LNCAP (cell line): ENCODE data around the gene TENM3.

Experiments
- TF ChIP-seq, protein P1 (sequence below): fragments of 450-650 bp; IDR thresholded peaks from 2 replicates; pipeline ENCODE4 v1.5.1; 2017; ENCODE audit warnings: mild to moderate bottlenecking

TENM3 gene

DNA sequence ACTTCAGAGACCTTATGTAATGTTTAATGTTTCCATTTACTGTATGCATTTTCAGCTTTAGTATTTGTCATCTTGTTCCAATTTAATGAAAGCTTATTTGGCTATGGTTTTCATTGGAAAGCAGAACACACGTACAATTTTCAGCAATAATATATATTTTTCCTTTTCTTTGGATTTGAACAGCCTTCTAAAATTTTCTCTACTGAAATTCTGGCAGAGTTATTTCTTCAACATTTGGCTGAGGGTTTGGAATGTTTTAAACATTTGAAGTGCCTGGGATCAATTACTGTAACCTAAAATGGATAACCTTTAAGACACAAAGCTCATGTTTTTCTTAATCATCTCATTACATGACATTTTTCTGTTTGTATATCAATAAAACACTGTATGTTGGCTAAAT lies 156.9 kb downstream of the TENM3 start:
- TF ChIP-seq, protein P1, sequence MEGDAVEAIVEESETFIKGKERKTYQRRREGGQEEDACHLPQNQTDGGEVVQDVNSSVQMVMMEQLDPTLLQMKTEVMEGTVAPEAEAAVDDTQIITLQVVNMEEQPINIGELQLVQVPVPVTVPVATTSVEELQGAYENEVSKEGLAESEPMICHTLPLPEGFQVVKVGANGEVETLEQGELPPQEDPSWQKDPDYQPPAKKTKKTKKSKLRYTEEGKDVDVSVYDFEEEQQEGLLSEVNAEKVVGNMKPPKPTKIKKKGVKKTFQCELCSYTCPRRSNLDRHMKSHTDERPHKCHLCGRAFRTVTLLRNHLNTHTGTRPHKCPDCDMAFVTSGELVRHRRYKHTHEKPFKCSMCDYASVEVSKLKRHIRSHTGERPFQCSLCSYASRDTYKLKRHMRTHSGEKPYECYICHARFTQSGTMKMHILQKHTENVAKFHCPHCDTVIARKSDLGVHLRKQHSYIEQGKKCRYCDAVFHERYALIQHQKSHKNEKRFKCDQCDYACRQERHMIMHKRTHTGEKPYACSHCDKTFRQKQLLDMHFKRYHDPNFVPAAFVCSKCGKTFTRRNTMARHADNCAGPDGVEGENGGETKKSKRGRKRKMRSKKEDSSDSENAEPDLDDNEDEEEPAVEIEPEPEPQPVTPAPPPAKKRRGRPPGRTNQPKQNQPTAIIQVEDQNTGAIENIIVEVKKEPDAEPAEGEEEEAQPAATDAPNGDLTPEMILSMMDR: no peak

DNA sequence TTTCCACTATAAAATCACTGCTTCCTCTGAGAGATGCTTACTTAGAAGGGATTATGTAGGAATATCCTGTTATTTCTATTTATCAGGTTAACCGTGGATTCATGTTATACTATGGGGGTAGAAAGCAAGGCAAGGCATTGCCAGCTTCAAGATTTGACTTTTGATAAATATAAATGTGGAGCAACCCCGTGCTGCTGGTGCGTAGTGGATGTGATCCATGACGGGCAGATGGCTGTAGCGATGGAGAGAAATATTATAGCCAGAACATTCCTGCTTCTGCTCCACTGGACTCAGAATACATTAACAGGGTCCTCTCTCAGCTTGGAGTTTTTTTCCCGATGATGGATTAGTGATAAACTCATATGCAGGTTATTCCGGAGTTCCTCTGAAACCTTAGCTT lies 157.6 kb downstream of the TENM3 start:
- TF ChIP-seq, protein P1: no peak

DNA sequence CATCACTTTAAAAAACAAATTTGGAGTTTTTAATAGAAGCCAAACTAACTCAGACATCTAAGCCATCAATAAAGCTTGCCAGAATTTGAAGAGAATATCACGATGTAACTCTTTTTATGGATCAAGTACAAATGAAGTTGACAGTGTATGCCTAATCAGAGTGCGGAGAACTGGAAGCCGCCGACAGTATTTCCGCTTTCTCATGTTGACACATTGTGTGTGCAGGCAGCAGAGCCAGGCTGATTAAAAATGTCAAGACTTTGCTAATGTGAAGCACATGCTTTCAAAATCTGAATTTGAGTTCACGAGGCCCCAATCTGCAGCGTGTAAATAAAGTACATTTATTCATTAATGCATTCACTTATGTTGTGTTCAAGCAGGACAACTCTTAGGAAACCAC lies 161.2 kb downstream of the TENM3 start:
- TF ChIP-seq, protein P1: no peak

DNA sequence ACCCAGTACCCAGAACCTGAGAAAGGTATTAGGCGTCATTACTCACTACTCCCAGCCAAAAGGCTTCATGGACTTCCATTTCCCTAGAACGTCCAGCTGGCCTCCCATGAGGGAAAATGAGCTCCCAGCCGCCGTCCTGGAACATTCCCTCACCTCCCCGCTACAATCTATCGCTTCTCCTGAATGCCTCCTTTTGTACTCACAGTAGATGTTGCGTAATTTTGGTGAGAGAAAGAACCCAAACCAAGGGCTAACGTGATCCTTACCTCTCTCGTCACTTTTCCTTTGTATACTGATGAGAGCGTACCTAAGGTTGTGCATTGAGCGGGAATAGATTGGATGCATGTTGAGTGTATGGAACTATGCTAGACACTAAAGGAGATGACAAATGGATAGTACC lies 161.9 kb downstream of the TENM3 start:
- TF ChIP-seq, protein P1: no peak

DNA sequence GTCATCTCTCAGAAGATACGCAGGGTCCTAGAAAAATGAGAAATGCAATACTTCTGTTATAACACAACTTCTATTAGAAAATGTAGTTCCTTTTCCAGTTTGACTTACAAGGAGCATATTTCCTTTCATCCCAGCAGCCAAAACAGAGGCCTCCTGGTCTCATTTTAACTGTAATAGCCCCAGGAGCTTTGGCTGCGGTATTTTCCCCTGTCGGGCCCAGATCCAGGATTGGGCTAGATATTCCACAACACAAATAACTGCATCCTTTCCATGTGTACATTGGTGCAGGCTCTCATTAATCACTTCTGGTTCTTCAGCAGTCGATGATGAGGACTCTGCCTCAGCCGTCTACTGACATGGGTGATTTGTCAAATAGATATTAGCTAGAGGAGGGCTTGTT lies 166.1 kb downstream of the TENM3 start:
- TF ChIP-seq, protein P1: no peak

DNA sequence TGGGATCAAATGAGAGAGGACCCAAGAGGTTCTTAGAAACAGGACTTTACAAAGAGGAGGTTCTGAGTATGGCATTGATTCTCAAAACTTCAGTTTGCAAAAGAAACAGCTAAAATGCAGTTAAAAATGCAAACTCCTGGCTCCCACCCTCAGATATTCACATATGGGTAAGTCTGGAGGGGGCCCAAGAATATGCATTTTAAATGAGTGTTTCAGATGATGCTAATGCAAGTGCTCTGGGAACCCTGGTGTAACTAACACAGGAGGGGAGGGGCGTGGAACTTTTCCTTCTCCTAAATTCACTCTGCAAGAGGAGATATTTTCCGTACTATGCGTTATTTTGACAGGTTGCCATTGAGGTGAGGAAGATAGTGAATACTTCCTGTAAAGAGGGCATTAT lies 168.2 kb downstream of the TENM3 start:
- TF ChIP-seq, protein P1: no peak

DNA sequence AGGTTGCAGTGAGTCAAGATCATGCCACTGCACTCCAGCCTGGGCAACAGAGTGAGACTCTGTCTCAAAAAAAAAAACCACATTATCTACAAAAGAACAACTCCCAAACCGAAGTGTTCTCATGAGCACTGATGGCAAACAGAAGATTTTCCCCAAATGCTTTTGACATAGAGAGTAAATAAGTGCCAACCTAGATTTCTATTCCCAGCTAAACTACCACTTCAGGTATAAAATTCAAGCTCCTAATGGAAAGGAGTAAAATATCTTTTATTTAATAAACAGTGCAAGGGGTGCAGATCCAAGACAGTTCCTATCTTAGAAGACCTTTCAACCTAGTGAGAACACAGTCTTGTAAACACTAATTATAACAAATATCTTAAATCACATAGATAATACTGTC lies 170.3 kb downstream of the TENM3 start:
- TF ChIP-seq, protein P1: no peak

DNA sequence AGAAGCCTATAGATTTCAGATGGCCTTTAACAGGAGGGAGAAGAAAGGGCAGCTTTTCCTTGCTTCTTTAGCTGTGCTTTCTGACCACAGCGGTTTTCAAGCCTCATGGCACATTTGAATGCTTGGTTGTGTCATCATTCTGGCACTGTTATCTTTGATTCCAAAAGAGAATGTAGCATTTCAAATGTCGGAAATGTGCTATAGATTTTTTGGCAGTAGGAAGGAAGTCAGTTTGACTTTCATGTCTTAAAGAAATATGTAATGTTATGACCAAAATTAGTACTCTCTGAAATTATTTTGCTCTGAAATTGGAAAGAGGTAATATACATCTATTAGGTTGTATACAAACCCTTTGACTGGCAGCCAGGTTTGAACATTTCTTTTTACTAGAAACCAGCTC lies 171.9 kb downstream of the TENM3 start:
- TF ChIP-seq, protein P1: no peak
